ENCODE measurements around the gene KIF23.
"Not testable (repeated sequence)": the region's sequence is repeated elsewhere in the genome, so short reads cannot be mapped to it uniquely, and the experiment has no call there.

The KIF23 gene

DNA sequence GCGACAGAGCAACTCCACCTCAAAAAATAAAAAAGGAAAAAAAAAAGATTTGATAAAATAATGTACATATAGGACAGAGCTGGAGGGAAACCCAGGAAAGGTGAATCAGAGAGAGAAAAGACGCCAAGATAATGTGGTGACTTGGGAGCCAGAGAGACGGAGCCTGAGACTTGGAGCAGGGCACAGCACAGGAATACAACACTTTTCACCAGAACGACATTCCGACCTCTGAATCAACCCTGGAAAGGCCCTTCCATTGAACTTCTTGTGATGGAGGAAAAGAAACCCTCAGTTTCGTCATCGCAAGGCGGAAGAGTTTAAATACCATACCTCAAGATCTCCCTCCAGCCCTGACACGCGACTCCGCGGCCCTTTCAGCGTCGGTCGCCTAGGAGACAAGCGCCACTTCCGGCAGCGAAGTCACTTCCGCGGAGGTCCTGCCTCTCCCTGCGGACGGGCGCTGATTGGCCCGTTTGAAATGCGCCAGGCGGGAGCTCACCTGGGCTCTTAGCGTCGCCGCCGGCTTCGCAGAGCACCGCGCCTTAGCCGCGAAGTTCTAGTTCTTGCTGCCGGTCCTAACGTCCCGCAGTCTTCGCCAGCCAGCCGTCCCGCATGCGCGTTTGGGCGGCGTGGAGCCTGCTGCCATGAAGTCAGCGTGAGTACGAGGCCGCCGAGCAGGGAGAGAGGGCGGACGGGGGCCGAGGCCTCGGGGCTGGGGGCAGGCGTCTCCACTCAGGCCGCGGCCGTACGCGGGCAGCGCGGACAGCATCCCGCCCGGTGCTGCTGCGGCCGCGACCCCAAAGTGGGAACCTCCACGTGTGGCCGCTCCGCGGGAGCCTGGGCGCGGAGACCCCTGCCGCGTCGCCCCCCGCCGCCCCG, at the start of gene KIF23:
Gene KIF23 (plus strand): TSS at position 528 of the 879 bp plus-strand sequence. CDS start 117 bp downstream, at position 645.
- peak; percentile 90 for DNase-seq (ENCODE audit: low read depth)

- no peak for DNase-seq (ENCODE audit: low read depth)
These were observed 46.9 kb upstream of the KIF23 start for GRCh38 chr15:69367236-69367635.

DNA sequence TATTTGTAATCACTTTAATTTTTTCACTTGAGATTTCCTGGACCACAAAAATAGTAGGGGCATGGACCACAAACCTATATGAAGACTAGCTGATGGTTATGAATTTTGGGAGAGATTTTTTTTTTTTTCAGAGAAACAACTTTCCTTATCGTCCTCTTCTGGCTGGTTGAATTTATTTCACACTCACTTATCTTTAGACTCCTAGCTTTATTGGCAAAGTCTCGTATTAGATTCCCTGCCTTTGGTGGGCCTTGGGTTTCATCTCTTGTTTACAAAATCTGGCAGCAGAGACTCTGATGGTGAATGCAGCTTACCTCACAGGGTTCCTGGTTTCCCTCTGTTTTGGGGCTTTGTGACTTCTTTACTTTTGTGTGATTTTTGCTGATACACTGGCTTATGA, 44.5 kb upstream of the KIF23 start:
- DNase-seq (ENCODE audit: low read depth): no peak

GRCh38 chr15:69373406-69373805, 40.7 kb upstream of the KIF23 start:
- DNase-seq (ENCODE audit: low read depth): no peak

GRCh38 chr15:69375151-69375790, 38.9 kb upstream of the KIF23 start:
- DNase-seq (ENCODE audit: low read depth): no peak

DNA sequence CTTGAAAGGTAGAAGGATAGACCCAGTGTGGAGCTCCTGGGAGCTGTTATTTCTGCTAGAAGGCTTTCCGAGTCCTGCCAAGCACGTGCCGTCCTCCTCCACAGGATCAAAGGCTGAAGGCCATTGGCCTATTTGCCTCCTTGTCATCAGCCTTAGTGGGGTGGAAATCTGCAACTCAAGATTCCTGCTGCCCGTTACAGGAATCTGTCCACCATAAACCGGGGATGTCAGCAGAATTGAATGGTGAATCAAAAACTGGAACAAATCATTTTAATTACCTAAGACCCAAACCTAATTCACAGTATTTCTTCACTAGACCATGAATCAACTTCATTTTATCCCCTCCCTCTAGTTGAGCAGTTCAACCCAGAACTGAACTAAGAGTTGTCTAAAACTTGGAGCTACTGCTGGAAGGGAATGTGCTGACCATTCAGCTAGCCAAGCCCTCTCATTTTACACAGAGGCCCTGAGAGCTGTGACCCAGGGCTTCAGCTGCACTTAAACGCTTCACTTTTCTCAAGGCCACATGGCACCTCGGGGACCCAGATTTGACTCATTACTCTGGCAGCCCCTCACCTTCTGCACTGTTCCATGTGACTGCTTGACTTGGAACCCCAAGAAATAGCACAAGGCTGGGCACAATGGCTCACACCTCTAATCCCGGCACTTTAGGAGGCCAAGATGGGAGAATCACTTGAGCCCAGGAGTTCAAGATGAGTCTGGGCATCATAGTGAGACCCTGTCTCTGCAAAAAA, 36.8 kb upstream of the KIF23 start:
- no peak for DNase-seq (ENCODE audit: low read depth)

DNA sequence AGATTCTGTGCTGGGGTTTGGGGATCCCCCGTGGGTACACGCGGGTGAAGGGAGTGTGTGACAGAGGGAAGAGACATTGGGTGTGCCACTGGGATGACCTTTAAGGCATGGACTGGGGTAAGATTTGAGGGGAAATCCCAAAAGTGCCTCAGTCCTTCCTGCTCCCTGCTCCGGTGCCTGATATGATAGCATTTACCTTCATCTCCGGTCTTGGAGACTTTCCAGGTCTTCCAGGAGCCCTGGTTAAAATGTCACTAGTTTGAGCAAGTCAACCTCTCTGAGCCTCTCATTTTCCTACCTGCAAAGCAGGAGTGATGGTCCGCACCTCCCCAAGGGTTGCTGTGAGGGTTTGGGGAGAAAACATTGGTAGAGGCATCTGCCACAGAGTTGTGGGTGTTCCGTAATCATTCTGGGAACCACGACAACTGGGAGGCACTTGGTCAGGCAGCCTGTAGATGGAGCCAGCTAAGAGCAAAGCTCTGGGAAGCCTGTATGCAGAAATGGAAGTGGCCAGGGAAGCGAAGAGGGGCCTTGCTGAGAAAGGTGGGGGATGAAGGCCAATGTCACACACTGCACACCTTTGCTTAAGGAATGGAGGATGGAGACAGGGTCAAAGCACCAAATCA, 33.9 kb upstream of the KIF23 start:
- DNase-seq (ENCODE audit: low read depth): no peak

- no peak for DNase-seq (ENCODE audit: low read depth)
These were observed 33.4 kb upstream of the KIF23 start for GRCh38 chr15:69380726-69381105.

DNA sequence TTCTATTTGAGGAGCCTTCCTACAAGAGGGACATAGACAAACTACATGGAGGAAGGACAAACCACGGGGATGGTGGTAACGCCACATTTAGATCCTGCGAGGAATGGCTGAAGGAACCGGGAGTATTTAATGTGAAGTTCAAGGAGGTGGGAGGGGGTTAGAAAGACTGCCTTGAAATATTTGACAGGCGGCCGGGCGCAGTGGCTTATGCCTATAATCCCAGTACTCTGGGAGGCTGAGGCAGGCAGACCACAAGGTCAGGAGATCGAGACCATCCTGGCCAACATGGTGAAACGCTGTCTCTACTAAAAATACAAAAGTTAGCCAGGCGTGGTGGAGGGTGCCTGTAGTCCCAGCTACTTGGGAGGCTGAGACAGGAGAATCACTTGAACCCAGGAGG, 32.0 kb upstream of the KIF23 start:
- DNase-seq (ENCODE audit: low read depth): not testable (repeated sequence)

- DNase-seq (ENCODE audit: low read depth): not testable (repeated sequence)
These were observed 30.1 kb upstream of the KIF23 start for GRCh38 chr15:69384066-69384465.

GRCh38 chr15:69384626-69385598, 29.2 kb upstream of the KIF23 start:
- no peak for DNase-seq (ENCODE audit: low read depth)

DNA sequence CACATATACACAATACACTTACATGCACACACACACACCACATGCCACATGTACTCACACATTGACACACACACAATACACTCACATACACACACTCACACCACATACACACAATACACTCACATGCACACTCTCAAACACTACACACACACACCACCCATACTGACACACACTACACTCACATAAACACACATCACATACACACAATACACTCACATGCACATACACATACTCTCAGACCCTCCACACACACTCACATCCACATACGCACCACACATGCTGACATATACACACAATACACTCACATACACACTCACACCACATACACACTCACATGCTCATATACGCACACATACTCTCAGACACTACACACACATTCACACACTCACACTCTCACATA, 28.3 kb upstream of the KIF23 start:
- DNase-seq (ENCODE audit: low read depth): no peak

GRCh38 chr15:69386284-69386683, 27.9 kb upstream of the KIF23 start:
- DNase-seq (ENCODE audit: low read depth): no peak

DNA sequence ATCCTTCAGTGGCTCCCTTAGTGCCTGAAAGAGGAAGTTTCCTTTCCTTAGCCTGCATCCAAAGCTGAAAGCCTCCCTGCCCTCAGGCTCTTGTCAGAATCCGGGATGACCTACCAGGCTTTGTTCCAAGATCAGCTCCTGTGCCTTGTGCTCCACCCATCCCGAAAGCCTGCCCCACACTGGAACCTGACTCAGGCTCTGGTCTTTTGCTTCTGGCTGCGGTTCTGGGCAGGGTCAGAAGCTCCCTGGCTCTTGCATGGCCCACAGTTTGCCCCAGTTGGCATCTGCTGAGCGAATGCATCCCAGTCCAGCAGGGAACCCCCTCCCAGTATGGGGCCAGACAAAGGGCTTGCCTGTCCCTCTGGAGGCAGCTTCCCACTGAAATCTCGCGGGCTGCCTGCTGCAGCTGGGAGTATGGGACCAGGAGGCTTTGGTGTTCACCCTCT, 25.9 kb upstream of the KIF23 start:
- DNase-seq (ENCODE audit: low read depth): no peak

GRCh38 chr15:69389426-69389825, 24.7 kb upstream of the KIF23 start:
- DNase-seq (ENCODE audit: low read depth): no peak

DNA sequence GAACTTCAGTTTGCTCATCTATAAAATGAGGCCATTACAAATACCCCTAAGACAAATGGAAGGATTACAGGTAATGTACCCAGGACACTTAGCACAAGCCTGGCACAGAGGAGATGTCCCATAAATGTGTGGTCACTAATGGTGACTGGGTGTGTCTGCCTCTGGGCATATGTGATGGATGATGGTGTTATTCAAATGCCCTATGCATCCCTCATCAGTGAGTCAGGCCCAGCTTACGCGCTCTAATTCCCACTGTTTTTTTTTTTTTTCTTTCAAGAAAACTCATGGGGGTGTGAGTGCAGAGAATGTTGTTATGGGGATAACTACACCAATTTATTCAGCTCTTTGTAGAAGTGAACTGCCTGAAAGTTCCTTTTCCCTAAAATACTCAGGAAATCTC, 23.6 kb upstream of the KIF23 start:
- DNase-seq (ENCODE audit: low read depth): no peak

DNA sequence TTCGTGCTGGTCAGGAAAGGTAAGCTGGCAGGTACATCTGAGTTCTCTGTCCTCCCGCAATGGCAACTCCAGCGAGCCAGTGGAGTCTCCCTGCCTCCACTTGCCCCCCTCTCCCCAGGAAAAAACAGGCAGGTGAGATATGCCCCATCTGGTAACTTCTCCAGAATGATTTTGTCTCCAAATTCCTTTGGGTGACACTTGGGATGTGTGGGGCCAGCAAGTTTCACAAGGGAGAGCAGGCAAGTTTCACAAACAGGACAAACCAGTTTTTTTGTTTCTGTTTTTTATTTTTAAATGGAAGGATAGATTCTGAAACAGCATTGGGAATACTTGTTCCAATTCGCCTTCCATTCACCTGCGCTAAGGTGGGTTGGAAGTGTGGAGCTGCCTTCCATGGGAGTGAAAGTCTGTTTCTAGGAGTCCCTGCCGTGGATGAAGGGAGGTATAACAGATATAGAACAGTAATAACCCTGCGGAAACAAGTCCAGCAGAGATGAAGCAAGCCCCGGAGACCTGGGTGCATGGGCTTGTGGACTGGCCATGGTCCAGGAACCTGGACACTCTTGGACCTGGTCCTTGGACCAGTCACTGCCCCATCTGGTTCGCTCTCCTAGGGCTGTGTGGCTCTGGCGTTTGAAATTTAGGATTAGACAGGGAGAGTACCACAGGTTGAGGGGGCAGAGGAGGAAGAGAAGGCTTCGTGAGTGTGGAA, 22.9 kb upstream of the KIF23 start:
- no peak for DNase-seq (ENCODE audit: low read depth)

DNA sequence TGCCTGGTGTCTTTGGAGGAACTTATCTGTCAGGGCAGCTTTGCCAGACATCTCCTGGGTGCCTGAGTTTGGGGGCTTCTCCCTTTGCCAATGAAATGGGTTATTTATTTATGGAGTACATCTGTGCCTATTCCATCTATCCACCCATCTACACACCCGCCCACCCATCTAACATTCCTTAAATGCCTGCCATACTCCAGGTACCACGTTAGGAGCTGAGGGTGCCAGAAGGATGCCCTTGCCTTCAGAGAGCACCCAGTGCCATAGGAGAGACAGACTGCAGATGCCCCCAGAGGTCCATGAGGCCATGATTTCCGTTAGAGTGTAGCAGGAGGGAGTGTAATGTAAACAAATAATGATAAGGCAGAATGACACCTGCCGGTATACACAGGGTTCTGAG, 21.8 kb upstream of the KIF23 start:
- DNase-seq (ENCODE audit: low read depth): no peak

DNA sequence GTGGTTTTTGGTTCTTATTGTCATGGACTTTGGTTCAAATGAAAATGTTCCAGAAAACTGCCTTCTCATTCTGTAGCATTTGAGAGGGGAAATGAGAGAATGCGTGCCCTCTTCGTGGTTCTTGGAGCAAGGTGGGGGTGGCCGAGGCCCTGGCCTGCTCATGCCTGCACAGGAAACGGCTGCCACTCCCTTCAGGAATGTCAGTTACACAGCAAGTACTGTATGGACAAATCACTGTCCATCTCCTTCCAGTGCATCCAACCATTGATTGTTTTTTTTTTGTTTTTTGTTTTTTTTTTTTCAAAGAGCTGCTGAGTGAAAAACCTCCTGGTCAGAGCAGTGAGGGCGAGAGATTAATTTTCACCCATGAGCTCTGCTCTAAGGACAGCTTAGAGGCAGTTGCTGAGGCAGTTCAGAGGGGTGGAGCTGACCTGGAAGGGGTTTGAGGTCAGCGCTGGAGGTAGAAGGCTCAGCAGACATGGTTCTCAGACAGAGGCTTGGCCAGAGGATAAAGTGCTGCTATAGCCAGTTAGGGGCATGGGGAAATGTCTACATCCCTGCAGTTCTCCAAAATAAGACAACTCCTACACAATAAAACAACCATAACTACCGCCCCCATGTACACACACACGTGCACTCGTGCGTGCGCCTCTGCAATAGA, 20.2 kb upstream of the KIF23 start:
- no peak for DNase-seq (ENCODE audit: low read depth)
